ENCODE results near the gene CDC42SE2.
A peak's percentile ranks its signal among the peaks of the same experiment; 100 is the strongest.

Gene CDC42SE2, protein sequence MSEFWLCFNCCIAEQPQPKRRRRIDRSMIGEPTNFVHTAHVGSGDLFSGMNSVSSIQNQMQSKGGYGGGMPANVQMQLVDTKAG

GRCh38 chr5:131263648-131264450, at the start of gene CDC42SE2:
TSS of gene CDC42SE2 (plus strand) at chr5:131264053. CDS start at chr5:131359494, 95,441 bp downstream.
- DNase-seq, result peak; percentile 46 to 73

DNA sequence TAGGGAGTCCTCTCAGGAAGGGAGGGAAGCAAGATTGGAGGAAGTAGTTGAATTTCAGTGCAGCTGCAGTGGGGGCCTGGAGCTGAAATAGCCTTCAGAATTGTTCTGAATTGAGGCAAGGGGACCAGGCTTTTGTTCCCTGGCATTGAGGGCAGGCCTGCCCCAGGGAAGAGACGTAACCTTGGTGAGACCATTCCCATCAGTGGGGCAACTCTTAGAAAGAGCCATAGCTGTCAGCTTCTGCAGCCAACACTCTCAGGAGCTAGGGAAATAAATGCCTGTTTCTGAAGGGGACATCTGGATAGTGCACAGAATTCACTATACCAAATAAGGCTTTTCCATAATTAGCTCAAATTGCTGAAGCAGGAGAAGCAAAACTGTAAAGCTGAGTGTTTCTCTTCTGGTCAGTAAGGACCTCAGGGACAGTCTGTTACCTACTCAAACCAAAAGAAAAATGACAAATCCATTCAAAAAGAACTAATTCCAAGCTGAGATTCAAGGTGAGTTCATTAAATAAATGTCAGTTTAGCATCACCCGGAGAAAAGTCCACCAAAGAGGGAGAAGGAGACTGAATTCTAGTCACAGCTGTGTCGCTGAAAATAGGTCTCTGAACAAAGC, 49.1 kb upstream of the CDC42SE2 start:
- DNase-seq, result no peak

- DNase-seq, result no peak
These were observed 46.1 kb upstream of the CDC42SE2 start for GRCh38 chr5:131217791-131218190.

- no peak for DNase-seq
These were observed 45.5 kb upstream of the CDC42SE2 start for GRCh38 chr5:131218392-131218791.

GRCh38 chr5:131220566-131220965, 43.3 kb upstream of the CDC42SE2 start:
- no peak for DNase-seq

GRCh38 chr5:131221008-131221703, 42.7 kb upstream of the CDC42SE2 start:
- DNase-seq, result no peak

GRCh38 chr5:131221888-131222287, 42.0 kb upstream of the CDC42SE2 start:
- no peak for DNase-seq

GRCh38 chr5:131222731-131223130, 41.1 kb upstream of the CDC42SE2 start:
- DNase-seq, result no peak

DNA sequence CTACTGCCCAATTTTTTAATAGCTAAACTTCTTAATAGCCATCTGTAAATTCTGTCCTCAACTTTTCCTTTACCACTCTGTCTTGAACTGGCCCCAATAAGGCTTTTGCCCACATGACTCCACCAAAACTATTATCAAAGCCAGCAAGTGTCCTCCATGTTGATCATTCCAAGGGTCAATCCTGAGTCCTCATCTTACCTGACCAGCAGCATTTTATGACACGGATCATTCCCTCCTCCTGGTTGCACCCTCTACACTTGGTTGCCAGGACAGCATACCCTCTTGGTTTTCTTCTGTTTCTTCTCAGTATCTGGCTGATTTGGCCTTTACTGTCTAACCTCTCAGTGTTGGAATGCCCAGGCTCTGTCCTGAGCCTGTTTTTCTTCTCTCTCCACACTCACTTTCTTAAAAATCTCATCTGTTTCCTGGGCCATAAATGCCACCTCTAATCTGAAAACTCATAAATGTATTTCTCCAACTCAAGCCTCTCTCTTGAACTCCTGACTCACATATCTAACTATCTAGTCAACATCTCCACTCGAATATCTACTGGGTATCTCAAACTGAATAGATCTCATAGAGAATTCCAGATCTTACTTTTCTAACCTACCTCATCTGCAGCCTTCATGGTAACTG, 40.0 kb upstream of the CDC42SE2 start:
- DNase-seq, result no peak

- DNase-seq, result no peak
These were observed 39.3 kb upstream of the CDC42SE2 start for GRCh38 chr5:131224387-131225201.

GRCh38 chr5:131225282-131225974, 38.4 kb upstream of the CDC42SE2 start:
- no peak for DNase-seq

- no peak for DNase-seq
These were observed 37.0 kb upstream of the CDC42SE2 start for GRCh38 chr5:131226899-131227298.

- no peak for DNase-seq
These were observed 35.2 kb upstream of the CDC42SE2 start for GRCh38 chr5:131228646-131229045.

DNA sequence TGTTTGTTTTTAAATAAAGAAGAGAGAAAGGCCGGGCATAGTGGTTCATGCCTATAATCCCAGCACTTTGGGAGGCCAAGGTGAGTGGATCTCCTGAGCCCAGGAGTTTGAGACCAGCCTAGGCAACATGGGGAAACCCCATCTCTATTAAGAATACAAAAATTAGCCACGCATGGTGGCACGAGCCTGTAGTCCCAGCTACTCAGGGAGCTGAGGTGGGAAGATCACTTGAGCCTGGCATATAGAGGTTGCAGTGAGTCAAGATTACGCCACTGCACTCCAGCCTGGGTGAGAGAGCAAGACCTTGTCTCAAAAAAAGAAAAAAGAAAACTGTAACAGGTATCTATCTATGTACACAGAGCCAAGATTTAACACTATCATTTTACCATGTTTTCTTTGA, 34.2 kb upstream of the CDC42SE2 start:
- no peak for DNase-seq

GRCh38 chr5:131230406-131230805, 33.4 kb upstream of the CDC42SE2 start:
- no peak for DNase-seq

DNA sequence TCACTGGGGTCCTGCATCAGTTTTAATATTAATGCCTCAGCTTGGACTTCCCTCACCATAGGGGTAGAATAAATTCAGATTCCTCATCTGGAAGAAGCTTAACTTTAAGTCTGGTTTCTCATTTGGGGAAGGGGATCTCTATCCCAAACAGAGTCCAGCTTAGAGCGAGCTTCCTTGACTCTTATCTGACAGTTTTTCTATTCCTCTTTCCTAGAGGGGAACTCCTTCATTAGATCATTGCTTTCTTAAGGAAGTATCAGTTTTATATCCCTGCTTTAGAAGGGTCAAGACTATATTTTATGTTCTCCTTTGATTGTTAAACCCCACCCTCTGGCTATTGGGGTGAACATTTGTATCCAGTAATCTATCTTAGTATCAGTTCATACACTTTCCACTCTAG, 24.2 kb upstream of the CDC42SE2 start:
- DNase-seq, result no peak

DNA sequence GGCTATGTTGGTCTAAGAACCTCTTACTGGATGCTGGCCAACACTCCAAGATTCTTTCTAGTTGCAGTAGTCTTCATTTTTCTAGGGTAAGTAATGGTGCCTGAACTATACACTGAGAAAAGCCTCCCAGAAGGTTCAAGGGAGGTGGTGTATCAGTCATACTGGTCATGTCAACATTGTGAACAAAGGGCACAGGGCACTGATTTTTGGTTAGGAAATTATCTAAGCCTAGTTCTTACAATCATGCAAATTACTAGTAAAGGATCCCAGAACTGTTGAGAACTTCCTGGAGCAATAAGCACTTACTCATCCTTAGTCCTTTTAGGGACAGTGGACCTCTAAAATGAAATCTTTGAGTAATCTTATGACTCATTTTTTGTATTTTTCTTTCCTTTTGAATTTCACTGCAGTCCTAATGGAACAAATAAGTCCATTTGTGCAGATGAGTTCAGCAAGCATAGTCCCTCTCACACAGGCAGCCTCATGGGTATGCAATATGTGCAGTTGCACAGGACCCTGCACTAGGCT, 21.1 kb upstream of the CDC42SE2 start:
- DNase-seq, result no peak

GRCh38 chr5:131245312-131245711, 18.5 kb upstream of the CDC42SE2 start:
- no peak for DNase-seq

DNA sequence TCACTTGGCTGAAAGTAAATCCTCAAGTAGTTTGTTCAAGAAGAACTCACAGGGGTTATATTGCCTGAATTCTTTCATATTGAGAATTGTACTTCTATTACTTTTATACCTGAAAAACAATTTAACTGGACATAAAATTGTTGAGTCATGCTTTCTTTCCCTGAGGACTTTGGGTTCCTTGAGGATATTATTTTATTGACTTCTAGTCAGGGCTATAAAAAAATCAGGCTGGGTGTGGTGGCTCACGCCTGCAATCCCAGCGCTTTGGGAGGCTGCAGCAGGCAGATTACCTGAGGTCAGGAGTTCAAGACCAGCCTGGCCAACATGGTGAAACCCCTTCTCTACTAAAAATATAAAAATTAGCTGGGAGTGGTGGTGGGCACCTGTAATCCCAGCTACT, 17.9 kb upstream of the CDC42SE2 start:
- no peak for DNase-seq

DNA sequence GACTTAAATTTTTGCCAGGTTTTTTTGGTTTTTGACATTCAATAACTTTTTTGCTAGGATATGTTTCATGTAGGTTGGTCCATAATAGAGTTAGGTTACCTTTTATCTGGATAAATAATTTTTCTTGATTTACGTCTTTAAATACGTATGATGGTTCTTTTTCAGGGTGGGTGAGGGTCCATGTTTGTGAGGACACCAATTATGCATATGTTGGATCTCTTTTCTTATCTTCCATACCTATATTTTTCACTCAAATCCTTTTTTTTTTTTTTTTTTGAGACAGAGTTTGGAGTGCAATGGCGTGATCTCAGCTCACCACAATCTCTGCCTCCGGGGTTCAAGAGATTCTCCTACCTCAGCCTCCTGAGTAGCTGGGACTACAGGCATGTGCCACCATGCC, 17.3 kb upstream of the CDC42SE2 start:
- no peak for DNase-seq

DNA sequence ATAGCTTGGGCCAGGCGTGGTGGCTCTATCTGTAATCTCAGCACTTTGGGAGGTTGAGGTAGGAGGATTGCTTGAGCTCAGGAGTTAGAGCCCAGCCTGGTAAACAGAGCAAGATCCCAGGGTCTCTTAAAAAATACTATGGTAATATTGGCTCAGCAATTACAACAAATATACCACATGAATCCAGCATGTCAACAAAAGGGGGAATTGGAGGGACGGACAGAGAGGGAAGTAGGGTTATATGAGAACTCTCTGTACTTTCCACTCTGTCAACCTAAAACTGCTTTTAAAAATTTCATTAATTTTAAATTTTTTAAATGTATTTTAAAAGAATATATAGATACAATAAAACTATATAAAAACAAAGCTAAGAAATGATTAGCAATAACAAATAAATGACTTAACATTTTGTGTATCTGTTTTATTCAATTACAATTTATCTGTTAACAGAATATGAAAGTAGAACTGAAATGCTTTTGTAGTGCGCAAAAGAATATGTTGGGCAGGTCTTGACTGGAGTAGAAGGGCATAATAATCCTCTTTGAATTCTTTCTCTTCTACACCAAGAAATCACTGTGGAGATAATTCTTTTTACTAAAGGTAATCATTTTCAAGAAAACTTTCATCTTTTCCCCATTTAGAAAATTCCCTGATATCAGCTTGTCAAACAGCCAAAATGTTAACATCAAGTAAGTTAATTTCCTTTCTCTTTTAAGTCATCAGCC, 12.9 kb upstream of the CDC42SE2 start:
- no peak for DNase-seq

Data from NCI-H1930 (cell line).